Ishikawa (cell line): ENCODE measurements around the gene PRR12.

ENCODE experiments used
- CEBPB ChIP-seq: IDR thresholded peaks from 2 replicates; pipeline ENCODE4 v1.6.1; 2012
- CREB1 ChIP-seq: IDR thresholded peaks from 2 replicates; pipeline ENCODE4 v1.6.1; 2012; ENCODE audit warnings: low read depth
- EGR1 ChIP-seq: IDR thresholded peaks from 2 replicates; pipeline ENCODE4 v1.6.1; 2012
- EP300 ChIP-seq: IDR thresholded peaks from 2 replicates; pipeline ENCODE4 v1.6.1; 2012; ENCODE audit warnings: borderline replicate concordance
- FOXM1 ChIP-seq: IDR thresholded peaks from 2 replicates; pipeline ENCODE4 v1.6.1; 2012; ENCODE audit warnings: low read depth, borderline replicate concordance
- MAX ChIP-seq: IDR thresholded peaks from 2 replicates; pipeline ENCODE4 v1.6.1; 2012
- NFIC ChIP-seq: IDR thresholded peaks from 2 replicates; pipeline ENCODE4 v1.6.1; 2012
- RAD21 ChIP-seq: IDR thresholded peaks from 2 replicates; pipeline ENCODE4 v1.6.1; 2012; ENCODE audit warnings: low read depth
- REST ChIP-seq: IDR thresholded peaks from 2 replicates; pipeline ENCODE4 v1.6.1; 2012; ENCODE audit warnings: low read depth, mild to moderate bottlenecking
- TAF1 ChIP-seq: IDR thresholded peaks from 2 replicates; pipeline ENCODE4 v1.6.1; 2012; ENCODE audit warnings: low read depth, mild to moderate bottlenecking
- TEAD4 ChIP-seq: IDR thresholded peaks from 2 replicates; pipeline ENCODE4 v1.6.1; 2012
- USF1 ChIP-seq: IDR thresholded peaks from 2 replicates; pipeline ENCODE4 v1.6.1; 2012
- YY1 ChIP-seq: IDR thresholded peaks from 2 replicates; pipeline ENCODE4 v1.6.1; 2012; ENCODE audit warnings: low read depth

GRCh38 chr19:49614096-49614833 is 23.3 kb downstream of the PRR12 start:
- TF ChIP-seq TEAD4 (no peak), EGR1 (no peak), REST (no peak), MAX (no peak), YY1 (no peak), USF1 (no peak), TAF1 (no peak), FOXM1 (no peak), CEBPB (no peak), CREB1 (no peak), NFIC (no peak), RAD21 (no peak), EP300 (no peak)
